ENCODE data around the gene GAPDHS. TPM values are rescaled to one million over a fixed set of nuclear protein-coding genes. Genes with fewer than 3 reads are reported as not detected.

The GAPDHS gene
- total and polyA plus RNA-seq, 2 of the 13 experiments (the other 11 are each of a cell fraction or from before 2014, with no cell fraction given) = not detected

GRCh38 chr19:35569281-35569781, 36.1 kb downstream of the GAPDHS start (continued):
- TF ChIP-seq ZNF317 (CRISPR knock-in tag; IDR thresholded peaks at IDR 0.05) = no peak
- peak; percentile 37; the same call in 1 of the 2 replicates for TF ChIP-seq GATAD1 (CRISPR knock-in tag; IDR thresholded peaks at IDR 0.05)
- no peak for TF ChIP-seq ZBTB14 (CRISPR knock-in tag; IDR thresholded peaks at IDR 0.05)

GRCh38 chr19:35571406-35571965, 38.2 kb downstream of the GAPDHS start:
- Histone ChIP-seq H3K36me3 (replicated peaks in 1 of 2; ENCODE audit: control insufficient read depth in 1 of 2, insufficient read depth in 2 of 2, low read length in 2 of 2) (no peaks in the 10 kb centered on the region), H3K27ac (ENCODE audit: extremely low read length, insufficient read depth, low read length) (no peak overlapping the region), H4K20me1 (ENCODE audit: insufficient read depth, low read length) (no peaks in the 10 kb centered on the region), H3K4me1 (ENCODE audit: insufficient read depth, low read length) (peaks cover 40% of the 10 kb centered on the region), H3K9me3 (ENCODE audit: low read length) (peaks cover 16% of the 10 kb centered on the region), H3K9ac (ENCODE audit: insufficient read depth, low read depth, low read length) (no peak overlapping the region), H3K4me2 (ENCODE audit: low read depth, low read length) (no peak overlapping the region), H2AFZ (ENCODE audit: low read length) (no peak overlapping the region), H3K4me3 (replicated peaks in 1 of 3; ENCODE audit: insufficient read depth in 1 of 3, low read depth in 2 of 3, low read length in 3 of 3) (no peak overlapping the region), H3K79me2 (ENCODE audit: insufficient read depth, low read length) (no peaks in the 10 kb centered on the region), H3K27me3 (ENCODE audit: control insufficient read depth in 1 of 2, insufficient read depth in 2 of 2, low read length in 2 of 2) (no peaks in the 10 kb centered on the region)
- no peak for ATAC-seq
- in situ Hi-C loops (cut with HindIII; ENCODE audit: extremely low pct_ligation_motif_present, low pct_unique_long_range_greater_than_20kb) = no loop called here
- CTCF ChIA-PET (ENCODE audit: low intra/inter-chr PET ratio, low total read pairs) = no interaction called here
- intact Hi-C loops (cut with micrococcal nuclease; ENCODE audit: unreplicated experiment) = no loop called here
- POLR2A ChIA-PET = interaction anchor here (0.6 kb wide), 1 partner anchor 100 kb away, joined by 3 read pairs; no protein-coding TSS in a partner anchor
- FAIRE-seq = peak; percentile 8
- WGBS (ENCODE audit: low lambda C conversion rate) = 14% methylated on average over 1 of the region's 1 CpG
- no TSS peak for BruUV-seq (replicated peaks)
- no peak for DNase-seq (ENCODE audit: low spot score)
- TF ChIP-seq ATF7 (IDR thresholded peaks at IDR 0.05) (peak; percentile 85), ATF7 (CRISPR knock-in tag; IDR thresholded peaks at IDR 0.05) (no peak), CREB1 (IDR thresholded peaks at IDR 0.05) (peak; percentile 44), CREB1 (CRISPR knock-in tag; IDR thresholded peaks at IDR 0.05) (no peak), ZNF747 (CRISPR knock-in tag; IDR thresholded peaks at IDR 0.05; ENCODE audit: borderline replicate concordance) (no peak), ZNF816 (CRISPR knock-in tag; IDR thresholded peaks at IDR 0.05; ENCODE audit: borderline replicate concordance) (no peak), DR1 (CRISPR knock-in tag; IDR thresholded peaks at IDR 0.05) (no peak), ZNF337 (CRISPR knock-in tag; IDR thresholded peaks at IDR 0.05; ENCODE audit: borderline replicate concordance, low read depth) (no peak), MTF1 (CRISPR knock-in tag; IDR thresholded peaks at IDR 0.05) (no peak), RORA (CRISPR knock-in tag; IDR thresholded peaks at IDR 0.05) (no peak)
